COR-L47 (cell line): Measurements from ENCODE around the gene BSN.
"Not testable (repeated sequence)": the region's sequence is repeated elsewhere in the genome, so short reads cannot be mapped to it uniquely, and the experiment has no call there.

ENCODE experiments used
- DNase-seq: peaks from one replicate; lab custom pipeline; 2025; lab: John Stamatoyannopoulos, UW

The BSN gene

DNA sequence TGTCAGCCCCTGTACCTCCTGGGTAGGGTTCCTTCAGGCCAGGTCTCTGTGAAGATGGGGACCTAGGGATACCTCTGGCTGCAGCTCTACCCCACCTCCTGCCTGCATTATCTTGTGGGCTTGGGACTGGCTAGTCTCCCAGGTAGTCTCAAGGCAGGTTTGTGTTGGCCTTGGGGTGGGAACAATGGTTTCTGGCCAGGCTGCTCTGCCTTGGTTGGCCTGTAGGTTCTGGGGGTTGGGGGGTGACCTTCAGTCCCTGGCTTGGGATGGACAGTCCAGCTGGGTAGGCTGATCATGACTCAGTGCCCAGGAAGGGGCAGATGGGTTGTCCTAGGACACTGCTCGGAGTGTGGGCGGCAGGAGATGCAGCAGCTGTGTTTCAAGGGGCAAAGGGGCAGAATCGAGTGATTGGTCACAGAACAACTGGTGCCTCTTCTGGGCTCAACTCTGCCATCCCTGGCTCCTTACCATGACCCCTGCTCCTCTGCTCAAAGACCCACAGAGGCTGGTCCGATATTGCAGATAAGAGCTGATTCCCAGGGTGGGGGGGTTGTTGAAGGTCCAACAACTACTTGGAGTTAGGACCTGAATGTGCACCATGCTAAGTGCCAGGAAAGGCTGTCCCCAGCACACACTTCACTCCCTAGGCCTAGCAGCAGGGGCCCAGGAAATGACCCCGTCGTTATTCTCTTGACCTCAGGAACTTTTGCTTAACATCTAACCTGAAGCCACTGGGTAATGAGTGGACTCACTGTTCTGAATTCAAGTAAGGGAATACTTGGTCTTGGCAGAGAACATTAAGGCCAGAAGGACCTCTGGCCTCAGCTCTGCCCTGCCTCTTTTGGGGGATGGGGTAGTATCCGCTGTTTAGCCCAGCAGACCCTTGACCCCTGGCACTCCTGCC lies 18.1 kb upstream of the BSN start:
- DNase-seq = no peak

DNA sequence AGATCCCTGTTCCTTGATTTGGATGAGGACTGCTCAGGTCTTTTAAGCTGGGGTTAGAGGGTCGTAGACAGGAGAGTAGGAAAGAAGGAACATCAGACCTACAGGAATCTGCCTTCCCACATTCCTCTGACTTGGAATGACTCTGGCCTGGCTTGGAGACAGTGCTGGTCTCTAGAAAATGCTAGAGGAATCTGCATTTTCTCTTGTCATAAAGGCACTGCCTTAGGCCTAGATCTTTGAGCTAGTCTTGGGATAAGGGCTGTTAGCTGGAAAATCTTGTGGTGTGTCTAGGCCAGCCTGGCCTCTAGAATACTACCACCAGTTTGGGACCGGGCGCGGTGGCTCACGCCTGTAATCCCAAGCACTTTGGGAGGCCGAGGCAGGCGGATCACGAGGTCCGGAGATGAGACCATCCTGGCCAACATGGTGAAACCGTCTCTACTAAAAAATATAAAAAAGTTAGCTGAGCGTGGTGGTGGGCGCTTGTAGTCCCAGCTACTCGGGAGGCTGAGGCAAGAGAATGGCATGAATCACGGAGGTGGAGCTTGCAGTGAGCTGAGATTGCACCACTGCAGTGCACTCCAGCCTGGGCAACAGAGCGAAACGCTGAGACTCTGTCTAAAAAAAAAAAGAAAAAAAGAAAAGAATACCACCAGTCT lies 17.3 kb upstream of the BSN start:
- no peak for DNase-seq

DNA sequence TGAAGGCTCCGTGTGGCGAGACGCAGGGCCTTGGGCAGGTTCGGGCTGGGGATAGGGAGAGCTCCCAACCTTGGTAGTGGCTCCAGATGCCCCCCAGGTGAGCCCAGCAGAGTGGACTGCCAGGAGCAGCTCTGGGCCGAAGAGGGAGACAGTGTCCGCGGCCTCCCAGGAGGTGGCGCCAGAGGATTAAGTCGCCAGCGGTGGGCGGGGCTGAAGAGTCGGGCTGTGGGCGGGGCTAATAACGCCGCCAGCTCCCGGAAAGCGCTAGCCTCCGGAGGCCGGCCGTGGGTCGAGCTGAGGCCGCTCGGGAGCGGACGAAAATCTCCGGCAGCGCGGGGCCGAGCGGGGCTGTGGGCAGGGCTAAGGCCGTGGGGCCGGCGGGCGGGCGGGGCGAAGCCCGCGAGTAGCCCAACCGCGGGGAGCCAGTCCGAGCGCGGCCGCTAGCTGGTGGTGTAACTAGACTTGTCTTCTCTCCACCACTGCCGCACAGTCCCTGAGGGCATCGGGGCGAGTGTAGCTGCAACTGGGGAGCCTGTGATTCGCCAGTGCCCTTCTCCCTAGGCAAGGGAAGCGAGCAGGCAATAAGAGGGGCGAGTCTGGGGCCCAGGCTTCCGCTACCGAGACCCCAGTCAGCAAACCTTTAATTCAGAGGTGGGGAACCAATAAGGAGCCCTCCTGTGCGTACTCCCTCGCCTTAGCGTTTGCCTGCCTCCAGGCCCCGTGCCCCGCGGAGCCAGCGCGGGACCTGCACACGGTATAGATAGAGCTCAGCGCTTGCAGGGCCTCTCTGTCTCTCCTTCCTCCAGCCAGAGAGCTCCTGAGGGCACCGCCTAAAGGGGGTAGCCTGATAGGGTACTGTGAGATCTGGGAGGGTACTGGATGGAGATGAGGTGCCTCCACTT lies 14.4 kb upstream of the BSN start:
- DNase-seq = peak; percentile 77

DNA sequence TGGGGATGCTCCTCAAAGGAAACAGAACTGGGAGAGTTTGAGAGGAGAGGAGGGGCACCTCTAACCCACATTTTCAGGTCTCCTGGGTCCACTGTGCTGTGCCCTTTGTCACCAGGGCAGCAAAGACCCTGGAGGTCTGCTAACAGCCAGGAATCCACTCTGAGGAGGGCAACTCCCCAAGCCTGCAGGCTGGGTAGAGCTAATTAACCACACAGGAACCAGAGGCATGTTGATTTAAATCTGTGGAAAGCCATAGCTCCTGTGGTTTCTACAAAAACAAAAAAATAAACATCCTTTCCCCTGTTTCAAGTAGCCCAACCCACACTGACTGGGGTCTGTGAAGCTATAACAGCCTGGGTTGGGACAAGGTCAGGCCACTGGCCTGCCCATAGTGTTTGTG lies 2.2 kb upstream of the BSN start:
- DNase-seq = no peak

DNA sequence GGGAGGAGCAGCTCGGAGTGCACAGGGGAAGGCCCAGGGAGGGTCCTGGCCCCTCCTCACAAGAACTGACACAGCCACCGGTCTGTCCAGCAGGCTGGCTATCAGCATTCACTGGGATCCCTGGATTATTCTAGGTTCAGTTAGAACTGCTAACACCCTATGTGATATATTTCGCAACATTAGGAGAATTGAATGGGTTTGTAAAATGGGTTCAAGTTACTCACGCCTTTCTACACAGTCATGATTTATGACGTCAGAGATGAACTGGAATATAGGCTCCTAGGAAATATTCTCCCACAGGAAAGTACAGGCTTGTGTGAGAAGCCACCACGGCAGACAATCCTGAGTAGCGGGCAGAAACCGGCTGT lies 969 bp upstream of the BSN start:
- no peak for DNase-seq

DNA sequence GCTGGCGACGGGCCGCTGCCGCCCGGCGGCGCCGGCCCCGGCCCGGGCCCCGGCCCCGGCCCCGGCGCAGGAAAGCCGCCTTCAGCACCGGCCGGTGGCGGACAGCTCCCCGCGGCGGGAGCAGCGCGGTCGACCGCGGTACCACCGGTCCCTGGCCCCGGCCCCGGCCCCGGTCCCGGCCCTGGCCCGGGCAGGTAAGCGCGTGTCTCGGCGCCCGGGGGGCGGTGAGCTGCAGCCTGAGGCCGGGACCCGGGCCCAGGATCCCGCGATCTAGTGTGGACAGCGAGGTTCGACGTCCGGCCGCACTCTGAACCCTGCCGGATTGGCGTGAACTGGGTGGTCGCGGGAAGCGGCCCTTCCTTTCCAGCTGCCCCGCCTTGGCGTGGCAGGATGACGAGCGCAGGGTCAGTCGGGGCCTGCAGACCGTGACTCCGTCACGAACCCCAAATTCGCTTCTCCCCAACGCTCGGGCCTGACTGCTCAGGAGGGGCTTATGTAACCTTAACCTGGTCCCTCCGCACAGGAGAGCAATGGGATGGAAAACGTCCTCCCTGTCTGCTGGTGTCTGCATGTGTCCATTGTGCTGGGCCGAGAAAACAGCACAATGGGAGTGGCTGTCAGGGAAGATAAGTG lies 472 bp downstream of the BSN start:
- DNase-seq = no peak

DNA sequence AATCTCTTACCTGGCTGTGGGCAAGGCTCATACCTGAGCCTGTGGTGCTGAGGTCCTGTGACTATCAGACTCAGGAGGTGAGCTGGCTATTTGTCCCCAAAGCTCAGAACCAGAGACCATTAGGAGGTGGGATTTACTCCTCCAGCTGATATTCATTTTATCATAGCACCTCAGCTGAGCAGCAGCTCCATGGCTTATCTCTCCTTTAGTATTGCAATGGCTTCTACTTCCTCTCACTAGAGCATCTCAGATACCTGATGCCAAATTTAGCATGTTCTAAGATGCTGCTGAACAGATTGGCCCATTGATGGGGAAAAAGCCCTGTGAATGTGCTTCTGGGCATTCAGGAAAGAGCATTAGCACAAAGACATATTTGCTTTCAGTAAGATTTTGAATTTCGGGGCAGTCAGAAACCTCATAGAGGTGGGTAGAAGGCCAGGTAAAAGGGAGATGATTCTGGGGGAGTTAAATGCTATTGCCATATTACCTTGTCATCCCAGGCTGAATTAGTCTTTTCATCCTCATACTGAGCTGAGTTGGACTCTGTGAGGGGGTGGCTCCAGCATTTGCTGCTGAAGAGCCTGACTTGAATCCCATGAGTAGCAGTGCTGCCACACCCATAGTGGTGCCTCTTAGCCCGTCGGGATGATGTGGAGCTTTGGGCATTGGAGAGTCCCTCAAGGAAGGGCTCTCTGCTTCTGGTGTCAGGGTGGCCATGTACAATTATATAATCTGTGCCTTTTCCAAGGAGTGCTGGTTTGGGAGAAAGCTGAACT lies 2.4 kb downstream of the BSN start:
- no peak for DNase-seq

DNA sequence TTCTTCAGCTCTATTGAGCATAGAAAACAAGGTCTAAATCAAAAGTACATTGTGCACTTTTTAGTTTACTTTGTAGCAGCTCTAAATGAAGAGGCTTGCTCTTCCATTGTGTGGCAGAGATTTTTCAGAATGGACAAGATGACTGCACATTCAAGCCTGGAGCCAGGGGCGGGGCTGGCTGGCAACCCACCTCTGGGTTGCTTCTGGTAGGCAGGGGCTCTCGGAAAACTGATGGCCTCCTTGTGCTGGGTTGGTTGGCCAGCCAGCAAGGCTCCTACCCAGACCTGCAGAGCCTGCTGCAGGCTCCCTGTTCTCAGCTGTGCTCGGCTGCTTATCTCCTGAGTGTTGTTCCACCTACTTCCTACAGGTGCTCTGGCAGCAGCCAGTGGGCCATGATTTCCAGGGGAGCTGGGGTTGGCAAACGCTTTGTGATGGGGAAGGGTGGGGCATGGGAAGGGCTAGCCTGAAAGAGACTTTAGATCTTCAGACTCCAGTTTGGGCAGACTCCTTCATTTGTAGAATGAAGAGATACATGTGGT lies 8.8 kb downstream of the BSN start:
- DNase-seq = no peak

DNA sequence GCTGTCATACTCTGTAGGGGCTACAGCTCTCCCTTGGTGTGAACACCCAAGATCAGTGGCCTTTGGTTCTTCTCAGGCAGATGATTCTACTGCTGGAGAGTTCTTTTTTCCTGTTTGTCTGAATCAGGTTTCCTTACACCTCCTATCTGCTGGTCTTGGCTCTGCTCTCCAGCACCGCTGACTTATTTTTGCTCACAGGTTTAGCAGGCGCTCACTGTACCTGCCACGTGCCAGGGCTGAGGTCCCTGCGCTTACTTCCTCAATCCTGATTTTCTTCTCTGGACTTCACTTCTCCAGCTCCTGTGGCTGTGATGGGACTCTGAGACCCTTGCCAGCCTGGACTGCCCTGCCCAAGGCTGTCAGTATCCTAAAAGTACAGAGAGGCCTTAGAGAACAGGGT lies 9.5 kb downstream of the BSN start:
- DNase-seq = no peak

DNA sequence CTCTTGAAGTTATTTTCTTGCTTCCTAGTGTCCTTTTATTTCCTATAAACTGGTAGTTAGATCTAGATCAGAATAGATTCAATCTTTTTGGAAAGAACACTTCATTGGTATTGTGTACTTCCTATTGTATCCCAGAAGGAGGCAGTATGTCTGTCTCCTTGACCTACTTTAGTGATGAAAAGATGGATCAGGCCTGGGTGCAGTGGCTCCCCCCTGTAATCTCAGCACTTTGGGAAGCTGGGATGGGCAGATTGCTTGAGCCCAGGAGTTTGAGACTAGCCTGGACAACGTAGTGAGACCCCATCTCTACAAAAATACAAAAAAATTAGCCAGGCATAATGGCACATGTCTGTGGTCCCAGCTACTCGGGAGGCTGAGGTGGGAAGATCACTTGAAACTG lies 12.0 kb downstream of the BSN start:
- DNase-seq = no peak

DNA sequence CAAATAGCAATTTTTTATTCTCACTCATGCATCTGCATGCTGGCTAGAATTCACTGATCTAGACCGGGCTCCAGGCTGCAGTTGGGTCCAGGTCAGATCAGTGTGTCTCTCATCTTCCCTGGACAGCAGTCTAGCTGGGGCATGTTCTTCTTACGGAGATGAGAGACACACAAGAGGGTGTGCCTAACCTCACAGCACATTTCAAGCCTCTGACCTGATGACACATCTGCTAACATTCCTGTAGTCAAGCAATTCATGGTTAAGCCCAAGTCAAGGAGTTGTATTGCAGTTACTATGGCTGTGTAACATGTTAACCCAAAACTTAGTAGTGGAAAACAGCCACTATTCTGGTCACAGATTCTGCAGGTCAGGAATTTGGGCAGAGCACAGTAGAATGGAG lies 13.1 kb downstream of the BSN start:
- DNase-seq = no peak

DNA sequence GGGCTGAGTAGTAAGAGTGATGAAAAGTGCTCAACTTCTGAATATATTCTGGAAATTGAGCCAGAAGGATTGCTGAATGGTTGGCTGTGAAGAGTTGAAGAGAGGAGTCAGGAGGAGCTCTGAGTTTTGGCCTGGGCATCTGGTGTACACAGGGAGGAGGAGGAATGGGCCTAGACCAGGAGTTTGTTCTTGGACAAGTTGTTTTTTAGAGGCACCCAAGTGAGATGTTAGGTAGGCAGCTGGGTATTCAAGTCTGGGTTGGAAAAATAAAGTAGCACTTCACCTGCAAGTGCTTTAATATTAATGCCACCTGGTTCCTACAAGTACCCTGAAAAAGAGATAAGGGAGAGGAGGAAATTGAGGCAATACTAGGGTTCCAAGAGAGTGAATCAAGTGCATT lies 14.7 kb downstream of the BSN start:
- no peak for DNase-seq

DNA sequence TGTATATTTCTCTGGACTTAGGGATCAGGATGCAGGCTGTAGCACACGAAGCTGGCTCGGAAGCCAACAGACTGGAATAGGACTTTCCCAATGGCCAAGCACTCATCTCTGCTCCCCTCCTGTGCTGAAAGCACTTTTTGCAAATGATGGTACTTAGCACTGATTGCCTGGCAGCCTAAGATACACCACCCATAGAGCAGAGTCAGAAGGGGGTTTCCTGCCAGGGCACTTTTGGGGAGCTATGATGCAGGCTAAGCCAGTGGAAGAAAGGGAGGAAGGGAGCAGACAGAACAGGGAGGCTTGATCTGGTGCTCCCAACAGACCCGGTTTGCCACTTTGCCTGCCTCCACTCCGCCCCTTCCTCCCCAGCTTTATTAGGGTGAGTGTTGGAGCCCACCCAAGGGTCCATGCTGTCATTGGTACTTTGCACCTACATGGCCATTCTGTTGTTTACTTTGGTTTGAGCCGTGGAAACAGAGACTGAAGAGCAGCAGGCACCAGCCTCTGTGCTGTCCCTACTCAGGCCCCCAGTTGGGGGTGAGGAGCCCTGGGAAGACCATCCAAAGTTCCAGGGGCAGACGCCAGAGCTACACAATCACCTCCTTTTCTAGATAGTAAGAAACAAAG lies 15.9 kb downstream of the BSN start:
- DNase-seq = no peak

DNA sequence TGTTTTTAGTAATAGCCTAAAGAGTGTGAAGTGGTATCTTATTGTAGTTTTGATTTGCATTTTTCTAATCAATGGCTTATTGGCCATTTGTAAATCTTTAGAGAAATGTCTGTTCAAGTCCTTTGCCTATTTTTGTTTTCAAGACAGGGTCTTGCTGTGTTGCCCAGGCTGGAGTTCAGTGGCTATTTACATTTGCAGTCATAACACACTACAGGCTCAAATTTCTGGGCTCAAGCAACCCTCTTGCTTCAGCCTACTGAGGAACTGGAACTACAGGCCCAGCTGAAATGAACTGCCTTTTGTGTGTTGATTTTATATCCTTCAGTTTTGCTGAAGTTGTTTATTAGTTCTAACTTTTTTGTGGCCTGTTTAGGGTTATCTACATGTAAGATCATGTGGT lies 27.9 kb downstream of the BSN start:
- no peak for DNase-seq

DNA sequence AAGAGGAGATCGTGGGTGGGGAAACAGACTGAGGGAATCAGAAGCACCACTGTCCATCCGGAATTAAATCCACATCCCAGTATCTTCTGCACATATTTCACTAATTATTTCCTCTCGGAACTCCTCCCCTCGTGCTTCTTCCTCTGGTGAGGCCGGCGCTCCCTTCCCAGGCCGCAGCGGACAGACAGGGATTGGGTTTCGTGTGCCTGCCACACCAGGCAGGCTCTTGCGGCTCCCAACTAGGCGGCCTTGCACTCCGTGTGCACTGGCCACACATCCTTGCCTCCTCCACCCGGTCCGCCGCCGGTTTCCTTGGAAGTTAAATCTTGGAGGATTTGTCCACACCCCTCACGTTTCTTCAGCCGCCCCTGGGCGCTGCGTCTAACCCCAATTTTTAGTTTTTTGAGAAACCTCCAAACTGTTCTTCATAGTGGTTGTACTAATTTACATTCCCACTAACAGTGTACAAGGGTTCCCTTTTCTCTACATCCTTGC lies 31.0 kb downstream of the BSN start:
- DNase-seq = not testable (repeated sequence)

DNA sequence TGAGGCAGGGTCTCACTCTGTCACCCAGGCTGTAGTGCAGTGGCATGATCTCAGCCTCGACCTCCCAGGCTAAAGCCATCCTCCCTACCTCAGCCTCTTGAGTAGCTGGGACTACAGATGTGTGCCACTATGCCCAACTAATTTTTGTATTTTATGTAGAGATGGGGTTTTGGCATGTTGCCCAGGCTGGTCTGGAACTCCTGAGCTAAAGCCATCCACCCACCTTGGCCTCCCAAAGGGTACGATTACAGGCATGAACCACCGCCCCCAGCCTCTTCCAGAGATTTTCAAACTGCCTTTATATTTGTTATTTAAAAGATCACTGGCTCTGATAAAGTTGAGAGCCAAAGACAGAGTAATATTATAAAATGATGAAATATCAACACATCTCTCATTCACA lies 37.3 kb downstream of the BSN start:
- DNase-seq = peak; percentile 20

DNA sequence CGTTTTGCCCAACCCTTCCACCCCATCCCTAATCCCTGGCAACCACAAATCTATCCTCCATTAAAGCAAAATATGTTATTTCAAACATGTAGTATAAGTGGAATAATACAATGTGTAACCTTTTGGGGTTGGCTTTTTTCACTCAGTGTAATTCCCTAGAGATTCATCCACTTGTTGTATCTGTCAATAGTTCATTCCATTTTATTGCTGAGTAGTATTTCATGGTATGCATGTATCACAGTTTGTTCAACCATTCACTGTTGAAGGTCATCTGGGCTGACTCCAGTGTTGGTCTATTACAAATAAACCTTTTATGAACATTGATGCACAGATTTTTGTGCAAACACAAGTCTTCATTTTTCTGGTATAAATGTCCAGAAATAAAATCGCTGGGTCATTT lies 38.8 kb downstream of the BSN start:
- DNase-seq = no peak

DNA sequence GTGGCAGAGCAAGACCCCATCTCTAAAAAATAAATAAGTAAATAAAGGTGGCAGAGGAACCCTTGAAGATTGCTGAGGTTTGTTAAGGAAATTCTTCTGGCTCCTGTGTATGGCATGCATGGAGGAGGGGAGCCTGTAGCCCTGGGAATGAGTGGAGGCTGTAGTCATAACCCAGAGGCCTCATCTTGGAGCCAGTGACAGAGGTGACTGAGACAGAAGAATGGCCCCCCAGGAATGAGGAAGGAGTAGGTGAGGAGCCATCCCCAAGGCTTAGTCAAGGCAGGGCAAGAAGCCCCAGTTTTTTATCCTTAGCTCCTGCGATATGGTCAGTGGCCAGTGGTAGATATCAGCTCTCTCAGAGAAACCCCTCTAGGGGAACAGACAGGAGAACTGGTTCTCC lies 46.5 kb downstream of the BSN start:
- DNase-seq = no peak

DNA sequence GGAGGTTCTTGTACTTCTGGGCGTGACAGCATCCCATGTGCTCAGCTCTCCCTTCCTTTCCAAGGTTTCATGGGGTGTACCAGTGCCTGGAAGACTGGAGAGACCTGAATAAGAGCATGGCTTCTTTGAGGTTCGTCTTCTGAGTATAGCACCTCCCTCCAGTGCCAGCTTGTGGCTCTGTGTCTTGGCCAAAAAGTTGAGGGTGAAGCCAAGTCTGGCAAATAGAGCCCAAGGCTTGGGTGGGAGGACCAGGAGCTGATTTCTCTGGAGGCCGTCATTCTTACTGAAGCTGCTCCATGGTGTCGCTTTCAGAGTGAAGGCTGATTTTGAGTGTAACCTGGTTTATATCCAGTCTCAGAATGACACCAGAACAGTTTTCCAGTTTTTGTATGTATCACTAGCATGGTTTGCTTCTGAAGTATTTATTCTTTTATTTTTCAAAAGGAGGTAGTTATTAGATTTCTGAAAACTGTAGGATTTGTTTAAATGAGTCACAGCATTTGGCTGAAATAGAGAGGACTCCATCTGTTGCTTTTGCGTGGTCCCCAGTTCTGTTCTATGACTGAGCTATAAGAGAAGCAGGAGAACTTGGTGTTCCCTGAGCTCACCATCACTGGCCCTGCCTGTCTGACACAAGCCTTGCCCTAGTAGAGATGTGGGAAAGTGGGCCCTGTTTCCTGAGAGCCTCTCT lies 47.2 kb downstream of the BSN start:
- no peak for DNase-seq

DNA sequence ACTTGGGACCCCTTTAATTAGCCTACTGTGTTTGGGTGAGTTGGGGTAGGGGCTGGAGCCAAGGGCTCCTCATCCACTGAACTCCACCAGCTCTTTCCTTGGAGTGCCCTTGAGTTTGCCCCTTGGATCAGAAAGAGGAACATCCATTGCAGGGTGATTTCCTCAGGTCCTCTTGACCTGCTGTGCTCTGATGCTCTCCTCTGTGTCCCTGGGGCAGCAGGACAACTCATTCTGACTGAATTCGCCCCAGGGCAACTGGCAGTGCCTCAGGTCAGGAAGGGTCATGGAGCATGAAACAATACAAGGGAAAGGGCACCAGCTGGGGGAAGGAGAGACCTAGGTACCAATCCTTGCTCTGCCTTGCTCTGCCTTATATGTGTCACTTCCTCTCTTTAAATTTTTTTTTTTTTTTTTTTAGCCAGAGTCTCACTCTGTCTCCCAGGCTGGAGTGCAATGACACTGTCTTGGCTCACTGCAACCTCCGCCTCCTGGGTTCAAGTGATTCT lies 47.8 kb downstream of the BSN start:
- DNase-seq = no peak
